WTC11 (cell line): Measurements from ENCODE around the gene SMG7. TPM values are rescaled to one million over a fixed set of nuclear protein-coding genes. Genes with fewer than 3 reads are reported as not detected.

ENCODE experiments used
- ATAC-seq: fragments of 200-7000 bp; cut with Tn5 transposase; 2 replicates; pipeline ENCODE4 v1.10.0; 2021; ENCODE audit warnings: mild to moderate bottlenecking, moderate library complexity
- CTCF ChIA-PET: fragments of 300-600 bp; sonication (Branson Sonifier 250); formaldehyde crosslinking; loops from one replicate; lab custom pipeline; 2021; ENCODE audit warnings: antibody characterized with exemption; lab: Charles Lee
- POLR2A ChIA-PET: fragments of 350-600 bp; sonication (Branson Sonifier 250); formaldehyde crosslinking; loops from one replicate; lab custom pipeline; 2021; ENCODE audit warnings: antibody characterized with exemption; lab: Charles Lee
- DNase-seq: peaks from one replicate; pipeline ENCODE4 v3.0.0; 2021; ENCODE audit warnings: low spot score
- H3K27ac Mint-ChIP-seq: 2 replicates; pipeline ENCODE4 v1.8.0; 2021; ENCODE audit warnings: mixed read lengths
- H3K27me3 Mint-ChIP-seq: 2 replicates; pipeline ENCODE4 v1.8.0; 2021; ENCODE audit warnings: low read depth, mild to moderate bottlenecking, moderate library complexity, mixed read lengths
- H3K36me3 Mint-ChIP-seq: 2 replicates; pipeline ENCODE4 v1.8.0; 2021; ENCODE audit warnings: mixed read lengths
- H3K4me1 Mint-ChIP-seq: 2 replicates; pipeline ENCODE4 v1.8.0; 2022; ENCODE audit warnings: mixed read lengths
- H3K4me3 Mint-ChIP-seq: 2 replicates; pipeline ENCODE4 v1.8.0; 2021; ENCODE audit warnings: mild to moderate bottlenecking, moderate library complexity, mixed read lengths
- H3K9me3 Mint-ChIP-seq: 2 replicates; pipeline ENCODE4 v1.8.0; 2021; ENCODE audit warnings: mixed read lengths
- CBFB ChIP-seq: sonication (generic); formaldehyde crosslinking; IDR thresholded peaks from 2 replicates; pipeline ENCODE4 v1.8.1; 2022; ENCODE audit warnings: mild to moderate bottlenecking, low read depth, missing genetic modification reagents
- ELF4 ChIP-seq: sonication (generic); formaldehyde crosslinking; IDR thresholded peaks from 2 replicates; pipeline ENCODE4 v1.8.1; 2022; ENCODE audit warnings: low read depth, mild to moderate bottlenecking, moderate library complexity, missing genetic modification reagents
- FOXK1 ChIP-seq: sonication (generic); formaldehyde crosslinking; IDR thresholded peaks from 2 replicates; pipeline ENCODE4 v1.8.0; 2022; ENCODE audit warnings: mild to moderate bottlenecking, moderate library complexity, missing genetic modification reagents
- FOXP1 ChIP-seq: sonication (generic); formaldehyde crosslinking; IDR thresholded peaks from 2 replicates; pipeline ENCODE4 v1.8.0; 2022; ENCODE audit warnings: missing genetic modification reagents, mild to moderate bottlenecking, moderate library complexity, borderline replicate concordance
- JAZF1 ChIP-seq: fragments of 250-450 bp; sonication (Bioruptor Pico); IDR thresholded peaks from 2 replicates; pipeline ENCODE4 v1.9.0; 2021; ENCODE audit warnings: moderate library complexity, mild to moderate bottlenecking, inconsistent platforms
- NFATC4 ChIP-seq: fragments of 250-450 bp; sonication (Bioruptor Pico); IDR thresholded peaks from 2 replicates; pipeline ENCODE4 v1.9.0; 2021; ENCODE audit warnings: mild to moderate bottlenecking
- SOX15 ChIP-seq: fragments of 250-450 bp; sonication (Bioruptor Pico); IDR thresholded peaks from 2 replicates; pipeline ENCODE4 v1.9.0; 2021; ENCODE audit warnings: mild to moderate bottlenecking
- TCF7 ChIP-seq: sonication (generic); formaldehyde crosslinking; IDR thresholded peaks from 2 replicates; pipeline ENCODE4 v1.8.0; 2022; ENCODE audit warnings: mild to moderate bottlenecking, low read depth, missing genetic modification reagents, moderate library complexity
- TP53 ChIP-seq: sonication (generic); formaldehyde crosslinking; IDR thresholded peaks from 2 replicates; pipeline ENCODE4 v1.8.1; 2023; ENCODE audit warnings: mild to moderate bottlenecking, missing genetic modification reagents
- ZNF121 ChIP-seq: sonication (generic); formaldehyde crosslinking; IDR thresholded peaks from 2 replicates; pipeline ENCODE4 v1.8.0; 2023; ENCODE audit warnings: missing genetic modification reagents
- ZNF232 ChIP-seq: sonication (generic); formaldehyde crosslinking; IDR thresholded peaks from 2 replicates; pipeline ENCODE4 v1.8.0; 2022; ENCODE audit warnings: mild to moderate bottlenecking, missing genetic modification reagents
- ZNF317 ChIP-seq: sonication (generic); formaldehyde crosslinking; IDR thresholded peaks from 2 replicates; pipeline ENCODE4 v1.8.1; 2023; ENCODE audit warnings: low read depth, mild to moderate bottlenecking, moderate library complexity, missing genetic modification reagents, borderline replicate concordance
- total RNA-seq: library from RNA; stranded (reverse); gene quantifications from 3 replicates; pipeline ENCODE4 v1.2.3, GENCODE V29; 2021
- TF ChIP-seq, protein P1 (sequence below): sonication (generic); formaldehyde crosslinking; IDR thresholded peaks from 2 replicates; pipeline ENCODE4 v1.8.1; 2023; ENCODE audit warnings: mild to moderate bottlenecking, missing genetic modification reagents, borderline replicate concordance
- TF ChIP-seq, protein P2 (sequence below): sonication (generic); formaldehyde crosslinking; conservative IDR thresholded peaks from 2 replicates; pipeline ENCODE4 v1.8.1; 2023; ENCODE audit warnings: mild to moderate bottlenecking, low read depth, missing genetic modification reagents, moderate library complexity
- TF ChIP-seq, protein P3 (sequence below): sonication (generic); formaldehyde crosslinking; IDR thresholded peaks from 2 replicates; pipeline ENCODE4 v1.8.0; 2022; ENCODE audit warnings: mild to moderate bottlenecking, missing genetic modification reagents
- TF ChIP-seq, protein P4 (sequence below): sonication (generic); formaldehyde crosslinking; conservative IDR thresholded peaks from 2 replicates; pipeline ENCODE4 v1.8.1; 2022; ENCODE audit warnings: mild to moderate bottlenecking, missing genetic modification reagents
- TF ChIP-seq, protein P5 (sequence below): sonication (generic); formaldehyde crosslinking; IDR thresholded peaks from 2 replicates; pipeline ENCODE4 v1.8.0; 2022; ENCODE audit warnings: mild to moderate bottlenecking, missing genetic modification reagents
- TF ChIP-seq, protein P6 (sequence below): sonication (generic); formaldehyde crosslinking; IDR thresholded peaks from 2 replicates; pipeline ENCODE4 v1.8.1; 2022; ENCODE audit warnings: mild to moderate bottlenecking, missing genetic modification reagents, moderate library complexity, borderline replicate concordance

The SMG7 gene
- total RNA-seq, 1 experiment from 2014 or later: 57.8 TPM

DNA sequence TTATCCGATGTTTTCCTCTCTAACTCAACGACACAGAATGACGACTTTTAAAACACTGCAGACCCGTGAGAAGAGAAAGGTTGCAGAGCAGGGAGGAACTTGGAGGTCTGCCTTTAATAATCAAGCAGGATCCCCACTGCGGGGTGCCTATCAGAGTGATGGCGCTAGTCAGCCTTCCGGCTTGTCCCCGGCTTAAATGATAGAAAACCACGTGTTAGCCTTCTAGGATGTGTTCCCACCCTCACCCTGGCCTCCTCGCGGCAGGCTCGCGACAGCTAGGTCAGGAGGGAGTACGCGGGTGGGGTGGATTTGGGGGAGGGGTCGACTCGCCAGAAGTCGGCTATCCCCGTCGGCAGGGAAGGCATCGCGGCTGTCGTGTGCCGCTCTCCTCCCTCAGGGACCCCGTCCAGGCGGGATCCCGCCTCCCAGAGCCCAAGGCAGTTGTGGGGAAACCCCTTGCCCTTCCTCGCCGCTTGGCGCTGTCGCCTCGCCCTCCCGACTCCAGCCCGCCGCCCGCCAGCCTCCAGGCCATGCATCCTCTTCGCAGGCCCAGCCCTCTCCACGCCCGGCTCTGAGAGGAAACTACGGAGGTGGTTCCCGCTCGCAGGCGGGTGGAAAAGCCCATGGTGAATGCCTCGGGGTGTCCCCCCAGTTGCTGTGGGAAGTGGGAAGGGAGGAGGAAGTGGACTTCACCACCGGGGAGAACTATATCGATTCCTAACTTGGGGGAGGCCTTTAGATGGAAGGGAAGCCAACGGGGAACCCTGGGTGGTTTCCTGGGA lies 1.1 kb upstream of the SMG7 start (continued):
- TF ChIP-seq FOXP1 (peak; percentile 86), ZNF232 (CRISPR knock-in tag) (0 out of 2 replicates have a peak, but pooled peaks have one; percentile 18), JAZF1 (no peak), ELF4 (CRISPR knock-in tag) (no peak), ZNF121 (no peak)
- TF ChIP-seq, protein P1, sequence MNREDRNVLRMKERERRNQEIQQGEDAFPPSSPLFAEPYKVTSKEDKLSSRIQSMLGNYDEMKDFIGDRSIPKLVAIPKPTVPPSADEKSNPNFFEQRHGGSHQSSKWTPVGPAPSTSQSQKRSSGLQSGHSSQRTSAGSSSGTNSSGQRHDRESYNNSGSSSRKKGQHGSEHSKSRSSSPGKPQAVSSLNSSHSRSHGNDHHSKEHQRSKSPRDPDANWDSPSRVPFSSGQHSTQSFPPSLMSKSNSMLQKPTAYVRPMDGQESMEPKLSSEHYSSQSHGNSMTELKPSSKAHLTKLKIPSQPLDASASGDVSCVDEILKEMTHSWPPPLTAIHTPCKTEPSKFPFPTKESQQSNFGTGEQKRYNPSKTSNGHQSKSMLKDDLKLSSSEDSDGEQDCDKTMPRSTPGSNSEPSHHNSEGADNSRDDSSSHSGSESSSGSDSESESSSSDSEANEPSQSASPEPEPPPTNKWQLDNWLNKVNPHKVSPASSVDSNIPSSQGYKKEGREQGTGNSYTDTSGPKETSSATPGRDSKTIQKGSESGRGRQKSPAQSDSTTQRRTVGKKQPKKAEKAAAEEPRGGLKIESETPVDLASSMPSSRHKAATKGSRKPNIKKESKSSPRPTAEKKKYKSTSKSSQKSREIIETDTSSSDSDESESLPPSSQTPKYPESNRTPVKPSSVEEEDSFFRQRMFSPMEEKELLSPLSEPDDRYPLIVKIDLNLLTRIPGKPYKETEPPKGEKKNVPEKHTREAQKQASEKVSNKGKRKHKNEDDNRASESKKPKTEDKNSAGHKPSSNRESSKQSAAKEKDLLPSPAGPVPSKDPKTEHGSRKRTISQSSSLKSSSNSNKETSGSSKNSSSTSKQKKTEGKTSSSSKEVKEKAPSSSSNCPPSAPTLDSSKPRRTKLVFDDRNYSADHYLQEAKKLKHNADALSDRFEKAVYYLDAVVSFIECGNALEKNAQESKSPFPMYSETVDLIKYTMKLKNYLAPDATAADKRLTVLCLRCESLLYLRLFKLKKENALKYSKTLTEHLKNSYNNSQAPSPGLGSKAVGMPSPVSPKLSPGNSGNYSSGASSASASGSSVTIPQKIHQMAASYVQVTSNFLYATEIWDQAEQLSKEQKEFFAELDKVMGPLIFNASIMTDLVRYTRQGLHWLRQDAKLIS (CRISPR knock-in tag): no peak

DNA sequence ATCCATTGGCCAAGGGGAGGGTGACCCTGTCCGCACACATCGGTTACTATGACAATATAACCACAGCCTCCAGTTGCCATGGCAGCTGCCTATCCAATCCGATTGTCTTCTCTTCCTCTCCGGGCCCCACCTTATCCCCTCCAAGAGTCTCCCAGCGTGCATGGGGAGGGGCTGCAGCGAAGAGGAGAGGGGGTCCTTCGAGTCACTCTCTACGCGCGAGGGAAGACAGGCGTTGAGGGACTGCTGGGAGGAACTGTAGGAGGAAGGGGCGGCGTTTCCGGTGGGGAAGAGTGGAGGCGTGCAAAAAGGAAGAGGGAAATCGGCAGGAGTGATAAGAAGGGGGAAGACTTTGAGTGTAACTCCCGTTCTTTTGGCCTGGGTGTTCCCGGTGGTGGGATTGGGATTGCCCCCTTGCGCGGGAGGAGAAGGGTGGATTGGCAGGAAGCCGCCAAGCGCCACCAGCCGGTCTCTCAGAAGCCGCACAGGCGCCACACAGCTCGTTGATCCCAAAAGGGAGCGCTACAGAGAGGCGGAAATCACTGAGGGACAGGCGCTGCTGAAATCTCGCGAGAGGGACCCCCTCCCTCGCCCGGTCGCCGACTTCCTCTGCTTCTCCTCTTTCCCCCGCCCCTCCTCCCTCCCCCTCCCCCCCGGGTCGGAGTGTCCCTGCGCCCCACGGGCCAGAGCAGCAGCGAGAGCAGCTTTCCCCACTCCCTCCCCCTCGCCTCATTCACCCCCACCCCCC lies 384 bp upstream of the SMG7 start:
- DNase-seq (peak; percentile 96), ATAC-seq (peak; percentile 90)
- no peaks in the 10 kb centered on the region for H3K27me3 Mint-ChIP-seq
- POLR2A ChIA-PET: no interaction called here
- H3K4me1 Mint-ChIP-seq: peaks cover 20% of the 10 kb centered on the region
- H3K36me3 Mint-ChIP-seq: no peaks in the 10 kb centered on the region
- H3K27ac Mint-ChIP-seq: peak overlapping the region; percentile 99
- H3K9me3 Mint-ChIP-seq: no peaks in the 10 kb centered on the region
- CTCF ChIA-PET: interaction anchor here (1.1 to 1.7 kb wide), 5 partner anchors 11 to 190 kb away, joined by 3 to 7 read pairs (median 3); no protein-coding TSS in a partner anchor
- peak overlapping the region; percentile 90 for H3K4me3 Mint-ChIP-seq
- TF ChIP-seq, protein P2, sequence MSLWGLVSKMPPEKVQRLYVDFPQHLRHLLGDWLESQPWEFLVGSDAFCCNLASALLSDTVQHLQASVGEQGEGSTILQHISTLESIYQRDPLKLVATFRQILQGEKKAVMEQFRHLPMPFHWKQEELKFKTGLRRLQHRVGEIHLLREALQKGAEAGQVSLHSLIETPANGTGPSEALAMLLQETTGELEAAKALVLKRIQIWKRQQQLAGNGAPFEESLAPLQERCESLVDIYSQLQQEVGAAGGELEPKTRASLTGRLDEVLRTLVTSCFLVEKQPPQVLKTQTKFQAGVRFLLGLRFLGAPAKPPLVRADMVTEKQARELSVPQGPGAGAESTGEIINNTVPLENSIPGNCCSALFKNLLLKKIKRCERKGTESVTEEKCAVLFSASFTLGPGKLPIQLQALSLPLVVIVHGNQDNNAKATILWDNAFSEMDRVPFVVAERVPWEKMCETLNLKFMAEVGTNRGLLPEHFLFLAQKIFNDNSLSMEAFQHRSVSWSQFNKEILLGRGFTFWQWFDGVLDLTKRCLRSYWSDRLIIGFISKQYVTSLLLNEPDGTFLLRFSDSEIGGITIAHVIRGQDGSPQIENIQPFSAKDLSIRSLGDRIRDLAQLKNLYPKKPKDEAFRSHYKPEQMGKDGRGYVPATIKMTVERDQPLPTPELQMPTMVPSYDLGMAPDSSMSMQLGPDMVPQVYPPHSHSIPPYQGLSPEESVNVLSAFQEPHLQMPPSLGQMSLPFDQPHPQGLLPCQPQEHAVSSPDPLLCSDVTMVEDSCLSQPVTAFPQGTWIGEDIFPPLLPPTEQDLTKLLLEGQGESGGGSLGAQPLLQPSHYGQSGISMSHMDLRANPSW (CRISPR knock-in tag): no peak
- TF ChIP-seq SOX15 (no peak), CBFB (CRISPR knock-in tag) (no peak), NFATC4 (CRISPR knock-in tag) (0 out of 2 replicates have a peak, but pooled peaks have one; percentile 25), JAZF1 (no peak), FOXK1 (no peak), FOXP1 (no peak), TP53 (CRISPR knock-in tag) (no peak), ZNF317 (CRISPR knock-in tag) (no peak), TCF7 (CRISPR knock-in tag) (no peak)
- TF ChIP-seq, protein P3, sequence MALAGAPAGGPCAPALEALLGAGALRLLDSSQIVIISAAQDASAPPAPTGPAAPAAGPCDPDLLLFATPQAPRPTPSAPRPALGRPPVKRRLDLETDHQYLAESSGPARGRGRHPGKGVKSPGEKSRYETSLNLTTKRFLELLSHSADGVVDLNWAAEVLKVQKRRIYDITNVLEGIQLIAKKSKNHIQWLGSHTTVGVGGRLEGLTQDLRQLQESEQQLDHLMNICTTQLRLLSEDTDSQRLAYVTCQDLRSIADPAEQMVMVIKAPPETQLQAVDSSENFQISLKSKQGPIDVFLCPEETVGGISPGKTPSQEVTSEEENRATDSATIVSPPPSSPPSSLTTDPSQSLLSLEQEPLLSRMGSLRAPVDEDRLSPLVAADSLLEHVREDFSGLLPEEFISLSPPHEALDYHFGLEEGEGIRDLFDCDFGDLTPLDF (CRISPR knock-in tag): no peak
- TF ChIP-seq, protein P4, sequence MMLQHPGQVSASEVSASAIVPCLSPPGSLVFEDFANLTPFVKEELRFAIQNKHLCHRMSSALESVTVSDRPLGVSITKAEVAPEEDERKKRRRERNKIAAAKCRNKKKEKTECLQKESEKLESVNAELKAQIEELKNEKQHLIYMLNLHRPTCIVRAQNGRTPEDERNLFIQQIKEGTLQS (CRISPR knock-in tag): no peak
- TF ChIP-seq, protein P5, sequence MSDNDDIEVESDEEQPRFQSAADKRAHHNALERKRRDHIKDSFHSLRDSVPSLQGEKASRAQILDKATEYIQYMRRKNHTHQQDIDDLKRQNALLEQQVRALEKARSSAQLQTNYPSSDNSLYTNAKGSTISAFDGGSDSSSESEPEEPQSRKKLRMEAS (CRISPR knock-in tag): 0 out of 2 replicates have a peak, but pooled peaks have one; percentile 7
- TF ChIP-seq, protein P6, sequence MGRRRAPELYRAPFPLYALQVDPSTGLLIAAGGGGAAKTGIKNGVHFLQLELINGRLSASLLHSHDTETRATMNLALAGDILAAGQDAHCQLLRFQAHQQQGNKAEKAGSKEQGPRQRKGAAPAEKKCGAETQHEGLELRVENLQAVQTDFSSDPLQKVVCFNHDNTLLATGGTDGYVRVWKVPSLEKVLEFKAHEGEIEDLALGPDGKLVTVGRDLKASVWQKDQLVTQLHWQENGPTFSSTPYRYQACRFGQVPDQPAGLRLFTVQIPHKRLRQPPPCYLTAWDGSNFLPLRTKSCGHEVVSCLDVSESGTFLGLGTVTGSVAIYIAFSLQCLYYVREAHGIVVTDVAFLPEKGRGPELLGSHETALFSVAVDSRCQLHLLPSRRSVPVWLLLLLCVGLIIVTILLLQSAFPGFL (CRISPR knock-in tag): no peak
- TF ChIP-seq, protein P1 (CRISPR knock-in tag): no peak
